NCI-H226 (cell line): Measurements from ENCODE around the gene LCE7A.

ENCODE experiments used
- DNase-seq: peaks from one replicate; pipeline ENCODE4 v3.0.0-alpha.2; 2015

The LCE7A gene

GRCh38 chr1:152859696-152860095 lies at the start of gene LCE7A:
Gene LCE7A, plus strand, starts transcription at chr1:152859996. Its CDS starts 702 bp downstream, at chr1:152860698.
- no peak for DNase-seq

GRCh38 chr1:152811050-152811449 lies 48.7 kb upstream of the LCE7A start:
- DNase-seq, result no peak

- no peak for DNase-seq
Observed at GRCh38 chr1:152811671-152812070, 48.1 kb upstream of the LCE7A start, which contains the start of gene LCE1B. Gene LCE1B, plus strand, starts transcription at chr1:152811971. Its CDS starts 476 bp downstream, at chr1:152812447.

- no peak for DNase-seq
Observed at GRCh38 chr1:152817309-152817708, 42.5 kb upstream of the LCE7A start.

- DNase-seq, result no peak
Observed at GRCh38 chr1:152823294-152823693, 36.5 kb upstream of the LCE7A start.

GRCh38 chr1:152824964-152825363 lies 34.8 kb upstream of the LCE7A start:
- no peak for DNase-seq

- no peak for DNase-seq
Observed at GRCh38 chr1:152827173-152827572, 32.6 kb upstream of the LCE7A start, which contains the start of gene LCE1A. Gene LCE1A, plus strand, starts transcription at chr1:152827473. Its CDS starts 0 bp downstream, at chr1:152827473.

GRCh38 chr1:152836870-152837269 lies 22.9 kb upstream of the LCE7A start:
- no peak for DNase-seq

- DNase-seq, result no peak
Observed at GRCh38 chr1:152842556-152842955, 17.2 kb upstream of the LCE7A start, which contains the start of gene LCE6A. Gene LCE6A, plus strand, starts transcription at chr1:152842856. Its CDS starts 665 bp downstream, at chr1:152843521.

GRCh38 chr1:152855661-152856060 lies 4.1 kb upstream of the LCE7A start:
- peak; percentile 72 for DNase-seq

- peak; percentile 42 for DNase-seq
Observed at GRCh38 chr1:152858062-152858461, 1.7 kb upstream of the LCE7A start.

GRCh38 chr1:152860129-152860528 lies 333 bp downstream of the LCE7A start:
- DNase-seq, result no peak

GRCh38 chr1:152861374-152861773 lies 1.6 kb downstream of the LCE7A start:
- DNase-seq, result no peak

- no peak for DNase-seq
Observed at GRCh38 chr1:152864443-152864842, 4.6 kb downstream of the LCE7A start.

- DNase-seq, result peak; percentile 4
Observed at GRCh38 chr1:152866321-152866720, 6.5 kb downstream of the LCE7A start.

GRCh38 chr1:152869808-152870419 lies 10.1 kb downstream of the LCE7A start:
- DNase-seq, result peak; percentile 52

- peak; percentile 30 for DNase-seq
Observed at GRCh38 chr1:152870831-152871730, 11.3 kb downstream of the LCE7A start.

- DNase-seq, result no peak
Observed at GRCh38 chr1:152871731-152872126, 11.9 kb downstream of the LCE7A start.

- DNase-seq, result no peak
Observed at GRCh38 chr1:152873495-152873894, 13.7 kb downstream of the LCE7A start.

GRCh38 chr1:152876827-152877226 lies 17.0 kb downstream of the LCE7A start:
- DNase-seq, result no peak

- no peak for DNase-seq
Observed at GRCh38 chr1:152878042-152878441, 18.2 kb downstream of the LCE7A start, which contains the start of gene SMCP. Gene SMCP, plus strand, starts transcription at chr1:152878322. Its CDS starts 6,101 bp downstream, at chr1:152884423.

- no peak for DNase-seq
Observed at GRCh38 chr1:152879559-152880198, 19.9 kb downstream of the LCE7A start.

GRCh38 chr1:152880316-152880715 lies 20.5 kb downstream of the LCE7A start:
- no peak for DNase-seq
